ENCODE data around the gene SLC36A1.

DNA sequence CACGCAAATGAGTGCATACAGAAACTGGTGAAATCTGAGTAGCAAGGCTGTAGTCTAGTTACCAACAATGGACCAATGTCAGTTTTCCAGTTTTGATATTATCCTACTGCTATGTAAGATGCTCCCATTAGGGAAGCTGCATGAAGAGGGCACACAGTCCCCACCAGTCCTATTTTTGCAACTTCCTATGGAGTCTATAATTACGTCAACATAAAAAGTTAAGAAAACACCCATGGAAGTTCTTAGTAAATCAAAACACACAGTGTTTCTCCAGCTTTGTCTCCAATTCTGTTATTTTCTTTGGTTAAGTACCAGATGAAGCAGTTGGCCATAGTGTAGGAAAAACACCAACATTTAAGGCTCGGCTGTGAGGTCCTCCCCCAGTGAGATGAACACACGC lies 85.0 kb downstream of the SLC36A1 start:
- TF ChIP-seq, protein P1, sequence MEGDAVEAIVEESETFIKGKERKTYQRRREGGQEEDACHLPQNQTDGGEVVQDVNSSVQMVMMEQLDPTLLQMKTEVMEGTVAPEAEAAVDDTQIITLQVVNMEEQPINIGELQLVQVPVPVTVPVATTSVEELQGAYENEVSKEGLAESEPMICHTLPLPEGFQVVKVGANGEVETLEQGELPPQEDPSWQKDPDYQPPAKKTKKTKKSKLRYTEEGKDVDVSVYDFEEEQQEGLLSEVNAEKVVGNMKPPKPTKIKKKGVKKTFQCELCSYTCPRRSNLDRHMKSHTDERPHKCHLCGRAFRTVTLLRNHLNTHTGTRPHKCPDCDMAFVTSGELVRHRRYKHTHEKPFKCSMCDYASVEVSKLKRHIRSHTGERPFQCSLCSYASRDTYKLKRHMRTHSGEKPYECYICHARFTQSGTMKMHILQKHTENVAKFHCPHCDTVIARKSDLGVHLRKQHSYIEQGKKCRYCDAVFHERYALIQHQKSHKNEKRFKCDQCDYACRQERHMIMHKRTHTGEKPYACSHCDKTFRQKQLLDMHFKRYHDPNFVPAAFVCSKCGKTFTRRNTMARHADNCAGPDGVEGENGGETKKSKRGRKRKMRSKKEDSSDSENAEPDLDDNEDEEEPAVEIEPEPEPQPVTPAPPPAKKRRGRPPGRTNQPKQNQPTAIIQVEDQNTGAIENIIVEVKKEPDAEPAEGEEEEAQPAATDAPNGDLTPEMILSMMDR (IDR thresholded peaks at IDR 0.05), result no peak
- TF ChIP-seq EP300 (IDR thresholded peaks at IDR 0.05), result no peak

Data from tibial nerve (tissue), 4 donors.